NAMALWA (cell line): ENCODE results near the gene WWOX.

Source experiments
- DNase-seq: peaks from one replicate; pipeline ENCODE4 v3.0.0-alpha.2; 2015; ENCODE audit warnings: low spot score

The WWOX gene

GRCh38 chr16:78659668-78660217, 560.3 kb downstream of the WWOX start:
- no peak for DNase-seq

- DNase-seq = no peak
Measured at GRCh38 chr16:78660795-78661194, 561.3 kb downstream of the WWOX start.

- DNase-seq = no peak
Measured at GRCh38 chr16:78663690-78664089, 564.2 kb downstream of the WWOX start.

- no peak for DNase-seq
Measured at GRCh38 chr16:78664811-78665772, 565.6 kb downstream of the WWOX start.

GRCh38 chr16:78666318-78666717, 566.9 kb downstream of the WWOX start:
- no peak for DNase-seq

GRCh38 chr16:78667675-78668074, 568.2 kb downstream of the WWOX start:
- no peak for DNase-seq

GRCh38 chr16:78668393-78668792, 568.9 kb downstream of the WWOX start:
- DNase-seq = no peak

- DNase-seq = no peak
Measured at GRCh38 chr16:78669994-78670393, 570.5 kb downstream of the WWOX start.

GRCh38 chr16:78672779-78673556, 573.5 kb downstream of the WWOX start:
- no peak for DNase-seq

GRCh38 chr16:78673884-78674283, 574.4 kb downstream of the WWOX start:
- DNase-seq = no peak

- no peak for DNase-seq
Measured at GRCh38 chr16:78675312-78675711, 575.9 kb downstream of the WWOX start.

GRCh38 chr16:78675951-78676792, 576.7 kb downstream of the WWOX start:
- no peak for DNase-seq

- DNase-seq = no peak
Measured at GRCh38 chr16:78677181-78677731, 577.8 kb downstream of the WWOX start.

GRCh38 chr16:78679546-78679945, 580.1 kb downstream of the WWOX start:
- DNase-seq = no peak

- DNase-seq = no peak
Measured at GRCh38 chr16:78681743-78682142, 582.3 kb downstream of the WWOX start.

- no peak for DNase-seq
Measured at GRCh38 chr16:78684030-78684611, 584.7 kb downstream of the WWOX start.

- DNase-seq = no peak
Measured at GRCh38 chr16:78684655-78685375, 585.4 kb downstream of the WWOX start.

GRCh38 chr16:78686601-78687000, 587.1 kb downstream of the WWOX start:
- no peak for DNase-seq

GRCh38 chr16:78689028-78689427, 589.6 kb downstream of the WWOX start:
- no peak for DNase-seq

- DNase-seq = no peak
Measured at GRCh38 chr16:78689536-78689935, 590.1 kb downstream of the WWOX start.
